ENCODE measurements around the gene REEP6. TPM values are rescaled to one million over a fixed set of nuclear protein-coding genes. Genes with fewer than 3 reads are reported as not detected.

REEP6 gene
- total and polyA plus RNA-seq, 2 of the 8 experiments (the other 6 are each of a cell fraction or from before 2014, with no cell fraction given): 12.6 to 20.7 TPM

- TF ChIP-seq HDAC2 (IDR thresholded peaks at IDR 0.05; ENCODE audit: borderline replicate concordance in 1 of 2, low read depth in 2 of 2, low read length in 2 of 2) (no peak), KDM5A (IDR thresholded peaks at IDR 0.05; ENCODE audit: low read length) (no peak), EP300 (IDR thresholded peaks at IDR 0.05; ENCODE audit: borderline replicate concordance in 1 of 2, low read depth in 2 of 2, low read length in 2 of 2) (no peak), SIRT6 (IDR thresholded peaks at IDR 0.05; ENCODE audit: low read length) (no peak), POLR2AphosphoS5 (IDR thresholded peaks at IDR 0.05; ENCODE audit: low read depth, low read length) (no peak), CTCF (IDR thresholded peaks at IDR 0.05; ENCODE audit: control extremely low read depth in 1 of 3, insufficient read depth in 1 of 3, low read depth in 1 of 3, low read length in 3 of 3) (no peak), NANOG (IDR thresholded peaks at IDR 0.05; ENCODE audit: insufficient read depth, low read depth, low read length, poor library complexity, severe bottlenecking) (no peak), BCL11A (IDR thresholded peaks at IDR 0.05; ENCODE audit: low read depth in 2 of 2, low read length in 2 of 2) (no peak), ATF2 (IDR thresholded peaks at IDR 0.05; ENCODE audit: low read length) (no peak), TAF1 (IDR thresholded peaks at IDR 0.05; ENCODE audit: low read depth, low read length) (peak; percentile 39; the same call in 1 of the 2 replicates), CBX5 (IDR thresholded peaks at IDR 0.05; ENCODE audit: low read depth, low read length) (no peak), ATF3 (IDR thresholded peaks at IDR 0.05; ENCODE audit: insufficient read depth, low read depth, low read length) (no peak), PHF8 (conservative IDR thresholded peaks at IDR 0.05; ENCODE audit: low read depth, low read length) (no peak), KDM1A (IDR thresholded peaks at IDR 0.05; ENCODE audit: borderline replicate concordance, low read length) (peak; percentile 11; the same call in 1 of the 2 replicates)
These were observed 35.5 kb upstream of the REEP6 start (continued) for GRCh38 chr19:1455336-1456120.

Measured in H1 (cell line).